BLaER1 treated with 17β-estradiol and CSF1 and Interleukin-3, amounts not matched to agents 10 nM and 100 nM (cell line): ENCODE results near the gene ZNF630.
A peak's percentile ranks its signal among the peaks of the same experiment; 100 is the strongest.
"Not testable (repeated sequence)": the region's sequence is repeated elsewhere in the genome, so short reads cannot be mapped to it uniquely, and the experiment has no call there.

Experiments
- H3K27ac ChIP-seq, 11 experiments: shearing (Covaris generic); formaldehyde crosslinking; 2 replicates each; pipeline ENCODE4 v1.8.1; 2022
- H3K27me3 ChIP-seq, 11 experiments: shearing (Covaris generic); formaldehyde crosslinking; 2 replicates each; pipeline ENCODE4 v1.8.1; 2022
- H3K36me3 ChIP-seq, 11 experiments: shearing (Covaris generic); formaldehyde crosslinking; 2 replicates each; pipeline ENCODE4 v1.8.1; 2022
- H3K4me1 ChIP-seq, 10 experiments: shearing (Covaris generic); formaldehyde crosslinking; 2 replicates each; pipeline ENCODE4 v1.8.1; 2022
- H3K4me2 ChIP-seq, 11 experiments: shearing (Covaris generic); formaldehyde crosslinking; 2 replicates each; pipeline ENCODE4 v1.8.1; 2022
- H3K4me3 ChIP-seq, 10 experiments: shearing (Covaris generic); formaldehyde crosslinking; 2 replicates each; pipeline ENCODE4 v1.8.1; 2022
- H3K9ac ChIP-seq, 11 experiments: shearing (Covaris generic); formaldehyde crosslinking; 2 replicates each; pipeline ENCODE4 v1.8.1; 2022
- H3K9me3 ChIP-seq, 11 experiments: shearing (Covaris generic); formaldehyde crosslinking; replicated peaks in 1 of 11; 2 replicates each; pipeline ENCODE4 v1.8.1; 2022
- H4K20me1 ChIP-seq, 11 experiments: shearing (Covaris generic); formaldehyde crosslinking; 2 replicates each; pipeline ENCODE4 v1.8.1; 2022
- Cebpa-rat ChIP-seq, 11 experiments: shearing (Covaris generic); IDR thresholded peaks; 2 replicates each; pipeline ENCODE4 v1.8.1; 2022

The ZNF630 gene

GRCh38 chrX:48043056-48043455 lies 28.4 kb downstream of the ZNF630 start:
- no peak for TF ChIP-seq Cebpa-rat (IDR thresholded peaks at IDR 0.05)

GRCh38 chrX:48035891-48036290 lies 35.5 kb downstream of the ZNF630 start:
- Histone ChIP-seq H3K27ac (no peak overlapping the region), H3K4me3 (no peak overlapping the region), H3K4me1 (no peaks in the 10 kb centered on the region), H3K9ac (no peak overlapping the region), H3K9me3 (no peaks in the 10 kb centered on the region), H4K20me1 (no peaks in the 10 kb centered on the region), H3K36me3 (no peaks in the 10 kb centered on the region), H3K4me2 (no peak overlapping the region), H3K27me3 (peaks cover 67 to 84% (median 78%) of the 10 kb centered on the region in 11 experiments)
- no peak for TF ChIP-seq Cebpa-rat (IDR thresholded peaks at IDR 0.05)

More at GRCh38 chrX:48043056-48043455, 28.4 kb downstream of the ZNF630 start:
- H3K4me2 ChIP-seq: no peak overlapping the region
- no peak overlapping the region for H3K27ac ChIP-seq
- no peak overlapping the region for H3K9ac ChIP-seq
- peaks cover 0 to 8% (median 3%) of the 10 kb centered on the region in 10 experiments; a peak in 2 of 20 replicates for H3K4me1 ChIP-seq
- no peaks in the 10 kb centered on the region for H3K9me3 ChIP-seq
- peaks cover 63 to 86% (median 81%) of the 10 kb centered on the region in 11 experiments for H3K27me3 ChIP-seq
- H3K36me3 ChIP-seq: no peaks in the 10 kb centered on the region
- no peaks in the 10 kb centered on the region; a peak in 1 of 22 replicates for H4K20me1 ChIP-seq
- no peak overlapping the region for H3K4me3 ChIP-seq

DNA sequence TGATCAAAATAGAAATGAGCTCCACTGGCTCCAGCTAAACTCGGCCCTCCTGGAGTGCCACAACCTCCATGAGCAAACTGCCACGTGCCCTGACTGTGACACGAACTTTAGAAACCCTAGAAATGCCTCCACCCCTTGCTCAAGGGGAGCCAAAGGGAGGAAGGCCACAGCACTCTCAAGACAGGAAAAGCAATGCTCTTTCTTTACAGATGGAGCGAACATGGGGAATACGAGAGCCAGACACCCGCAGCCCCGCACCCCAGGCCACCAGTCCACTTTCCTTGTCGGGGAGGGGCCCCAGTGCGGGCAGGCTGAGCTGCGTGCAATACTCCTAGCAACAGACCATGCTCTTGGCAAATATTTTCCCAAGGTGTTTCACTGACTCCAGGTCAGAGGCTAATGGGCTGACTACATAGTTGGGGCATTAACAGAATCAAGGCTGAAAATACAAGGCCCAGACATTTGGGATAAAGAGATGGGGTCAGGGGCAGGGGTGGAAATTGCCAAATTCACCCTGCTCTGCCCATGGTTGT lies 40.7 kb downstream of the ZNF630 start:
- H3K9me3 ChIP-seq, H3K9ac ChIP-seq, H3K36me3 ChIP-seq: not testable (repeated sequence)

GRCh38 chrX:48030237-48030636 lies 41.2 kb downstream of the ZNF630 start:
- no peaks in the 10 kb centered on the region for H4K20me1 ChIP-seq
- H3K27ac ChIP-seq: no peak overlapping the region
- no peak overlapping the region for H3K4me2 ChIP-seq
- H3K27me3 ChIP-seq: peaks cover 35 to 68% (median 54%) of the 10 kb centered on the region in 11 experiments
- H3K36me3 ChIP-seq: no peaks in the 10 kb centered on the region
- H3K9ac ChIP-seq: no peak overlapping the region
- H3K4me1 ChIP-seq: no peaks in the 10 kb centered on the region; a peak in 1 of 20 replicates
- no peak for TF ChIP-seq Cebpa-rat (IDR thresholded peaks at IDR 0.05)
- no peaks in the 10 kb centered on the region for H3K9me3 ChIP-seq
- no peak overlapping the region for H3K4me3 ChIP-seq

More for the DNA sequence above, 40.7 kb downstream of the ZNF630 start:
- not testable (repeated sequence) for H4K20me1 ChIP-seq, H3K4me1 ChIP-seq, H3K4me3 ChIP-seq, H3K27ac ChIP-seq, H3K4me2 ChIP-seq
- peaks cover 39 to 73% (median 59%) of the 10 kb centered on the region in 11 experiments for H3K27me3 ChIP-seq

DNA sequence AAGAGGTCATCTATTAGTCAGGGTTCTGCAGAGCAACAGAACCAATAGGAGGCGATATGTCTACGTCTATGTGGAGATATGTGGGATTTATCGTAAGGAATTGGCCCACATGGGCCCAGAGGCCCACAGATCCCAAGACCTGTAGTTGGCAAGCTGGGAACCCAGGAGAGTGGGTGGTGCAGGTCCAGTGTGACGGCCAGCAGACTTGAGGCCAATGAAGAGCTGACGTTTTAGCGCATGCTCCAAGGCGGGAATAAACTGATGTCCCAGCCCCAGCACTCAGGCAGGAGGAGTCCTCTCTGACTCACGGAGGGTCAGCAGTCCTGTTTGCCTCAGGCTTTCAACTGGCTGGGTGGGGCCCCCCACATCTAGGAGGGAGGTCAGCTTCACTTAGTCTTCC lies 43.3 kb downstream of the ZNF630 start:
- no peak overlapping the region for H3K9ac ChIP-seq
- H3K4me2 ChIP-seq: no peak overlapping the region
- no peaks in the 10 kb centered on the region for H3K36me3 ChIP-seq
- H3K4me1 ChIP-seq: no peaks in the 10 kb centered on the region; a peak in 1 of 20 replicates
- no peak overlapping the region for H3K27ac ChIP-seq
- H3K27me3 ChIP-seq: peaks cover 13 to 49% (median 37%) of the 10 kb centered on the region in 11 experiments; a peak in 21 of 22 replicates
- H3K4me3 ChIP-seq: no peak overlapping the region
- no peaks in the 10 kb centered on the region for H4K20me1 ChIP-seq
- H3K9me3 ChIP-seq: no peaks in the 10 kb centered on the region
- TF ChIP-seq Cebpa-rat (IDR thresholded peaks at IDR 0.05): no peak

- not testable (repeated sequence) for H3K9me3 ChIP-seq, H3K9ac ChIP-seq, H3K4me2 ChIP-seq, H3K36me3 ChIP-seq, H4K20me1 ChIP-seq, H3K27ac ChIP-seq, H3K4me3 ChIP-seq, H3K4me1 ChIP-seq
- peaks cover 12 to 43% (median 32%) of the 10 kb centered on the region in 11 experiments; a peak in 21 of 22 replicates for H3K27me3 ChIP-seq
These were observed 43.9 kb downstream of the ZNF630 start for GRCh38 chrX:48027545-48027944.

GRCh38 chrX:48025561-48025960 lies 45.9 kb downstream of the ZNF630 start:
- H3K4me2 ChIP-seq: no peak overlapping the region
- H3K9me3 ChIP-seq: peaks cover 0 to 21% (median 0%) of the 10 kb centered on the region in 11 experiments; a peak in 4 of 22 replicates
- H3K4me3 ChIP-seq: no peak overlapping the region
- H3K27me3 ChIP-seq: peaks cover 6 to 38% (median 21%) of the 10 kb centered on the region in 11 experiments; a peak in 19 of 22 replicates
- TF ChIP-seq Cebpa-rat (IDR thresholded peaks at IDR 0.05): no peak
- H3K9ac ChIP-seq: no peak overlapping the region
- H3K36me3 ChIP-seq: no peaks in the 10 kb centered on the region
- H3K27ac ChIP-seq: no peak overlapping the region
- peaks cover 0 to 2% (median 0%) of the 10 kb centered on the region in 10 experiments; a peak in 1 of 20 replicates for H3K4me1 ChIP-seq
- no peaks in the 10 kb centered on the region for H4K20me1 ChIP-seq

DNA sequence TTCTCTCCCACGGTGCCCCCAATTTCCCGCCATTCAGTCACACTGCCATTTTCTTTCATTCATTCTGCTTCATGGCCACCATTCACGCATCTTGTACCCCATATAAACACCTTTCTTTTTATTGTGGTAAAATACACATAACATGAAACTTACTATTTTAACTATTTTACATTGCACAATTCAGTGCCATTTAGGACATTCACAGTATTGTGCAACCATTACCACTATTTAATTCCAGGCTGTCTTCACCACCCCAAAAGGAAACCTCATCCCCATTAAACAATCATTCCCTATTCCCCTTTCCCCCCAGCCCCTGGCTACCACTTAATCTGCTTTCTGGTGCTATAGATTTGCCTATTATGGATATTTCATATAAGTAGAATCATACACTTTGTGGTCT lies 48.7 kb downstream of the ZNF630 start:
- 0 out of 22 replicates have a peak, but pooled peaks of 2 of the 11 experiments have one; percentile 17 to 25 for TF ChIP-seq Cebpa-rat (IDR thresholded peaks at IDR 0.05)
- H3K4me1 ChIP-seq: peaks cover 0 to 3% (median 0%) of the 10 kb centered on the region in 10 experiments; a peak in 1 of 20 replicates
- no peaks in the 10 kb centered on the region for H3K36me3 ChIP-seq
- no peak overlapping the region for H3K27ac ChIP-seq
- H3K4me2 ChIP-seq: no peak overlapping the region
- no peak overlapping the region for H3K9ac ChIP-seq
- H3K9me3 ChIP-seq: peaks cover 0 to 21% (median 0%) of the 10 kb centered on the region in 11 experiments; a peak in 4 of 22 replicates
- peaks cover 0 to 18% (median 4%) of the 10 kb centered on the region in 11 experiments; a peak in 9 of 22 replicates for H3K27me3 ChIP-seq
- H3K4me3 ChIP-seq: no peak overlapping the region
- no peaks in the 10 kb centered on the region for H4K20me1 ChIP-seq

DNA sequence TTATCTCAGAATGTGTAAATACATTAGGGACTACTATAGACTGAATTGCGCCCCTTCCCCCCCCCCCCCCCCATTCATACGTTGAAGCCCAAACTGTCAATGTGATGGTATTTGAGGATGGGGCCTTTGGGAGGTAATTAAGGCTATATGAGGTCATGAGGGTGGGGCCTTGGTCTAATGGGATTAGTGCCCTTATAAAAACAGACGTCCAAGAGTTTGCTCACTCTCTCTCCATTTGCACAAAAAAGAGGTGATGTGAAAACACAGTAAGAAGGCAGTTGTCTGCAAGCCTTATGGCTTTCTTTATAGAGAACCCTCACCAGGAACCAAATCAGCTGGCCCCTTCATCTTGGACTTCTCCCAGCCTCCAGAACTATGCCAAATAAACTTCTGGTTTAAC lies 49.3 kb downstream of the ZNF630 start:
- no peaks in the 10 kb centered on the region for H3K36me3 ChIP-seq
- no peak overlapping the region; a peak in 2 of 22 replicates for H3K9ac ChIP-seq
- TF ChIP-seq Cebpa-rat (IDR thresholded peaks at IDR 0.05): no peak
- peaks cover 0 to 21% (median 0%) of the 10 kb centered on the region in 11 experiments; a peak in 7 of 22 replicates for H3K9me3 ChIP-seq
- H3K27me3 ChIP-seq: peaks cover 0 to 18% (median 4%) of the 10 kb centered on the region in 11 experiments; a peak in 9 of 22 replicates
- peak overlapping the region in 1 of 10 experiments; percentile 60; a peak in 1 of 20 replicates for H3K4me3 ChIP-seq
- peak overlapping the region in 7 of 11 experiments; percentile 23 to 71 (median 55); a peak in 10 of 22 replicates for H3K4me2 ChIP-seq
- H4K20me1 ChIP-seq: no peaks in the 10 kb centered on the region
- peaks cover 0 to 3% (median 0%) of the 10 kb centered on the region in 10 experiments; a peak in 1 of 20 replicates for H3K4me1 ChIP-seq
- no peak overlapping the region for H3K27ac ChIP-seq
